Activated CD4-positive, alpha-beta T cell treated with anti-CD3 and anti-CD28 coated beads for 48 hours (primary cell): ENCODE results near the gene CACNG7.
"Not testable (repeated sequence)": the region's sequence is repeated elsewhere in the genome, so short reads cannot be mapped to it uniquely, and the experiment has no call there.

ENCODE experiments used
- DNase-seq: peaks from one replicate; pipeline ENCODE4 v3.0.0-alpha.2; 2020

CACNG7 gene, protein sequence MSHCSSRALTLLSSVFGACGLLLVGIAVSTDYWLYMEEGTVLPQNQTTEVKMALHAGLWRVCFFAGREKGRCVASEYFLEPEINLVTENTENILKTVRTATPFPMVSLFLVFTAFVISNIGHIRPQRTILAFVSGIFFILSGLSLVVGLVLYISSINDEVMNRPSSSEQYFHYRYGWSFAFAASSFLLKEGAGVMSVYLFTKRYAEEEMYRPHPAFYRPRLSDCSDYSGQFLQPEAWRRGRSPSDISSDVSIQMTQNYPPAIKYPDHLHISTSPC

DNA sequence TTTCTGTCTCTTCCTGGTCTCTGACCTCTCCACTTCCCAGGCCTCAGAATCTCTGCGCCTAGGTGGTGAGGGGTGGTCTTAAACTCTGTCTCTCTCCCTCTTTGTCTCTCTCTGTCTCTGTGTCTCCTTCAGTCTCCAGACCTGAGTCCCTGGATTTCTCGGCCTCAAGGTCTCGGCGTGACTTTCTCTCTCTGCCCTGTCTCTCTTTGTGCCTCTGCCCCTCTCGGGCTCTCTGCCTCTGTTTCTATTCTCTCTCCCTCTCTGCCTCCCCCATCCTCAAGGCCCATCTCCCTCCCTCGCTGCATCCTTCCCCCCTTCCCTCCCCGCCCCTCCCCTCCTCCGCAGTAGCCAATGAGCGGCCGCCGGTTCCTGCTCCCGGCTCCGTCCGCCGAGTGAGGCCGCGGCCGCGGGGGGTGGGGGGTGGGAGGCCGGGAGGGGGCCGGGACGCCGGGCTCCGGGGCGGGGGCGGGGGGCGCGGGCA, at the start of gene CACNG7:
TSS of gene CACNG7 (plus strand) at position 344 of the 481 bp plus-strand sequence. CDS start 3,554 bp downstream, outside the sequence.
- DNase-seq = no peak

GRCh38 chr19:53864308-53864836, 44.7 kb upstream of the CACNG7 start:
- no peak for DNase-seq

DNA sequence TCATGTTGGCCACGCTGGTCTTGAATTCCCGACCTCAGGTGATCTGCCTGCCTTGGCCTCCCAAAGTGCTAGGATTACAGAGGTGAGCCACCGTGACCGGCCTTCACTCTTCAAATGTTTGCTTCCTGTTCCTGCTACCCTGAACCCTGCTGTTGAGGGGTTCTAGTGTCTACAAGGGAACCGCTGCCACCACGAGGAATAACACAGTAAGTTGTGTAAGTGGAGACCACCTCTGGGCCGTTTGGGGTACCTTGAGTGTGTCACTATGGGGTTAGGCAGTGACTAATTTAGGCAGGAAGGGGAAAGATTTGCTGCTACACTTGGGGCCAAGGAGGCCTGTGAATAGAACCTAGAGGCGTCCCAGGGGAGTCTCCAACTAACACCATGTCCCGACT, 43.6 kb upstream of the CACNG7 start:
- no peak for DNase-seq

- peak; percentile 66 for DNase-seq
Measured at GRCh38 chr19:53865918-53866864, 42.9 kb upstream of the CACNG7 start.

- DNase-seq = no peak
Measured at GRCh38 chr19:53866865-53867224, 42.2 kb upstream of the CACNG7 start.

GRCh38 chr19:53867225-53868090, 41.6 kb upstream of the CACNG7 start, which contains the start of gene MYADM:
Gene MYADM (plus strand): TSS chr19:53867883. CDS start chr19:53873530, 5,647 bp downstream.
- DNase-seq = peak; percentile 99

DNA sequence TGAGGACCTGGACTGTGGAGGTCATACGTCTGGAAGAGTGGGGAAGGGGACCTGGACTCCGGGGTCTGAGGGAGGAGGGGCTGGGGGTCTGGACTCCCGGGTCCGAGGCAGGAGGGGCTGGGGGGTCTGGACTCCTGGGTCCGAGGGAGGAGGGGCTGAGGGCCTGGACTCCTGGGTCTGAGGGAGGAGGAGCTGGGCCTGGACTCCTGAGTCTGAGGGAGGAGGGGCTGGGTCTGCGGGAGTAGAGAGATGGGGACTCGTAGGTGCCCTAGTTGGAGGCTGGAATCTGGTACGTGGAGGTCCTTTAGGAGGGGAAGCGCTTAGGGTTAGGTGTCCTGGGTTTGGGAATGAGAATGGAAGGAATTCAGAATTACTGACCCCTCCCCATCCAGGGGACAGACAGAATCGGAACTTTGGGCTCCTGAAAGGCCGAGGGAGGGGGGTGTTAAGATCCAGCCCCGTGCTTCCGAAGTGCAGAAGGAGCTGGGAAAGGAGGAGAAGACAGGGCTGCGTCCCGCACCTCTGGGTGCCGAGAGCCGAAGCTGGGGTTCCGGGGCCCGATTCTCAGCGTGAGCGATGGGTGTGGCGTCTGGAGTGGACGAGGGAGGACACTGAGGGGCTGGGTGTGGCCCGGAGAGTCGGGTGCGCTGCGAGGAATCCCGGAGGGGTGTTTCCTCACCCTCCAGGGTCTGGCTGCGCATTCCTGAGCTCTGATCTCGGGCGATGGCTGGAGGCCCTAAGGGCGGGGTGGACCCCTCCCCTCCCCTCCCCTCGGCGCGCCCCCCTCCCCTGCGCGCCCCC, 40.8 kb upstream of the CACNG7 start:
- DNase-seq = peak; percentile 59

- DNase-seq = peak; percentile 88
Measured at GRCh38 chr19:53868892-53869804, 39.9 kb upstream of the CACNG7 start.

DNA sequence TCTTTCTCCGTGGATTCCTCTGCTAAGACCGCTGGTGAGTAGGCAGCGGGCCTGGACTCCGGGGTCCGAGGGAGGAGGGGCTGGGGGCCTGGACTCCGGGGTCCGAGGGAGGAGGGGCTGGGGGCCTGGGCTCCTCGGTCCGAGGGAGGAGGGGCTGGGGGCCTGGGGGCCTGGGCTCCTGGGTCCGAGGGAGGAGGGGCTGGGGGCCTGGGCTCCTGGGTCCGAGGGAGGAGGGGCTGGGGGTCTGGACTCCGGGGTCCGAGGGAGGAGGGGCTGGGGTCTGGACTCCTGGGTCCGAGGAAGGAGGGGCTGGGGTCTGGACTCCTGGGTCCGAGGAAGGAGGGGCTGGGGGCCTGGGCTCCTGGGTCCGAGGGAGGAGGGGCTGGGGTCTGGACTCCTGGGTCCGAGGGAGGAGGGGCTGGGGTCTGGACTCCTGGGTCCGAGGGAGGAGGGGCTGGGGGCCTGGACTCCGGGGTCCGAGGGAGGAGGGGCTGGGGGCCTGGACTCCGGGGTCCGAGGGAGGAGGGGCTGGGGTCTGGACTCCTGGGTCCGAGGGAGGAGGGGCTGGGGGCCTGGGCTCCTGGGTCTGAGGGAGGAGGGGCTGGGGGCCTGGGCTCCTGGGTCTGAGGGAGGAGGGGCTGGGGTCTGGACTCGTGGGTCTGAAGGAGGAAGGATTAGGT, 39.1 kb upstream of the CACNG7 start:
- not testable (repeated sequence) for DNase-seq

GRCh38 chr19:53870485-53870844, 38.6 kb upstream of the CACNG7 start:
- no peak for DNase-seq

GRCh38 chr19:53871454-53871853, 37.6 kb upstream of the CACNG7 start:
- DNase-seq = no peak

DNA sequence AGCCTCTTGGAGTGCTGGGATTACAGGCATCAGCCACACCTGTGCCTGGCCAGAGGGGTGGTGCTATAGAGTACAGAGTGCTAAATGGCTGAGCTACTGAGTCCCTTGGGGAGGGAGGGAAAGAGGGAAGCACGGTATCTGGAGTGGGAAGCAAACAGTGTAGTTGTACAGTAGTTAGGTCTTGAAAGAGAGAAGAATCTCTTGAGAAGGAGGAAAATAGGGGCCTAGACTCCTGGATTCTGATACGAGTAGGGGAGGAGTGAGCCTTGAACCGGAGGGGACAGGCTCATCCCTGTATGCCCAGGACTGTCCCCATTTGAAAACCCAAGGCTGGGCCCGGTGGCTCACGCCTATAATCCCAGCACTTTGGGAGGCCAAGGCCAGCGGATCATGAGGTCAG, 36.3 kb upstream of the CACNG7 start:
- DNase-seq = no peak

GRCh38 chr19:53873773-53874605, 35.1 kb upstream of the CACNG7 start:
- no peak for DNase-seq

- no peak for DNase-seq
Measured at GRCh38 chr19:53874606-53874990, 34.5 kb upstream of the CACNG7 start.

- DNase-seq = no peak
Measured at GRCh38 chr19:53875602-53876325, 33.3 kb upstream of the CACNG7 start.

DNA sequence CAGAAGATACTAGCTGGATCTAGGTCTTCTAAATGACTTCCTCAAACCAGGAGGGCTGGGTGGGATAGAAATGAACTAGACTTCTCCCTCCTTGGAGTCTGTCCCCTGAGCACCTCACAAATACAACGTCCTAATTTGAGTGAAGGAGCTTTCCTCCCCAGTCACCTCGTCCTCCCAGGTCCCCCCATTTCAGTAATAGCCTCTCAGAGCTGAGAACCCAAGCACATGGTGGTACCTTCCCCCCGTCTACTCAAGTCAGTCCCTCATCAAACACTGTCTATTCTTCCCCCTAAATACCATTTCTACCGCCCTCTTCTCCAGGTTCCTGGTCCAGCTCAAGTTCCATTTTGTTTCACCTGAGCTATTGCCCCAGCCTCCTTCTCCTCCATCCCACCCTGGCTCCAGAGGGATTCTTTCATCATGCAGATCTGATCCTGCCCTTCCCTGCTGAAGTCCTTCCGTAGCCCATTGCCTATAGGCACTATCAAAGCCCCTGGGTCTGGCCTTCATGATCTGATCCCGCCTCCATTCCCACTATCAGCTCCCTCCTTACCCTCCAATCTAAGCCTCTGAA, 32.3 kb upstream of the CACNG7 start:
- DNase-seq = no peak

DNA sequence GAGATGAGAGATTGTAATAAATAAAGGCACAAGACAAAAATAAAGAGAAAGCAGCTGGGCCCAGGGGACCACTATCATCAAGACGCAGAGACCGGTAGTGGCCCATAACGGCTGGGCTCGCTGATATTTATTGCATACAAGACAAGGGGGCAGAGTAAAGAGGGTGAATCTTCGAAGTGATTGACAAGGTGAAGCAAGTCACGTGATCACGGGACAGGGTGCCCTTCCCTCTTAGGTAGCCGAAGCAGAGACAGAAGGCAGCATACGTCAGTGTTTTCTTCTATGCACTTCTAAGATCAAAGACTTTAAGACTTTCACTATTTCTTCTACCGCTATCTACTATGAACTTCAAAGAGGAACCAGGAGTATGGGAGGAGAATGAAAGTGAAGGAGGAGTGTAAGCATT, 31.7 kb upstream of the CACNG7 start:
- peak; percentile 58 for DNase-seq

- DNase-seq = no peak
Measured at GRCh38 chr19:53878776-53879139, 30.3 kb upstream of the CACNG7 start.
